GM06990 (cell line): ENCODE data around the gene TMC8.
"Not testable (repeated sequence)": the region's sequence is repeated elsewhere in the genome, so short reads cannot be mapped to it uniquely, and the experiment has no call there.

Source experiments
- DNase-seq: peaks from one replicate; pipeline ENCODE4 v3.0.0-alpha.2; 2011; ENCODE audit not compliant: insufficient read length; ENCODE audit errors: extremely low read depth
- H3K27me3 ChIP-seq: replicated peaks from 2 replicates; pipeline ENCODE4 v1.6.0; 2011; ENCODE audit warnings: low read length; ENCODE audit not compliant: control insufficient read depth, insufficient read depth
- H3K36me3 ChIP-seq: 2 replicates; pipeline ENCODE4 v1.5.1; 2011; ENCODE audit warnings: low read length; ENCODE audit not compliant: control insufficient read depth, insufficient read depth
- H3K4me3 ChIP-seq: replicated peaks from 2 replicates; pipeline ENCODE4 v1.5.1; 2011; ENCODE audit warnings: low read depth, mild to moderate bottlenecking, control low read depth, low read length
- CTCF ChIP-seq: IDR thresholded peaks from 2 replicates; pipeline ENCODE4 v1.5.1; 2011; ENCODE audit warnings: low read length, control low read depth, mild to moderate bottlenecking, inconsistent platforms; ENCODE audit not compliant: insufficient read depth, poor library complexity, severe bottlenecking

The TMC8 gene

DNA sequence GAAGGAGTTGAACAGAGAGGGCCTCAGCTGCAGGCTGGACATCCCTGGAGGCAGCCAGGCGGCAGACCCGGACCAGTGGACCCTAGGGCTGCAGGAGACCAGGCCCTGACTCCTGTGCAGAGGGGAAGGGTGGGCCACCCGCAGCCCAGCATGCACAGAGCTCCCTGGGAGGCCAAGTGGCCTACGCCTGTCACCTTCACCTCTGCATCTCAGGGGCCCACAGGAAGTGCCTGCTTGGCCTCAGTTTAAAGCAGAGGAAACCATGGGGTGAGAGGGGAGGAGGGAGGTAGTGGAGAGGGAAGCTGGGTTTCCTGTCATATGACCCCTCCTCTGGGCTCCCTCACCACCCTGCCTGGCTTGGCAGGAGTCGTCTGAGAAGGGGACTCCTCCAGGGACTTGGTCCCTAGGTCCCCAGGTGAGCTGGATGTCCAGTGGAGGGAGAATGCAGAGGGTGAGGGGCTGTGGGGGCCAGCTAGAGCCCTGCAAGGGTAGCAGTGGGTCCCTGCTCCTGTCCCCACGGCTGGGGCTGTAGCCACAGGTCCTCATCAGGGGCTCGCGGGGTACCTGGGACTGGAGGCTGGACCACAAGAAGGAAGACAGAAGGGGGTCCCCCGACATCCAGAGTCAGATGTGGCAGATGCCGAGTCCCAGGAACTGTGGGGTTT lies at the start of gene TMC8:
TMC8 (plus strand) TSS at position 335 of the 665 bp plus-strand sequence. CDS start 818 bp downstream, outside the sequence.
- Histone ChIP-seq H3K36me3 (peaks cover 28% of the 10 kb centered on the region), H3K27me3 (no peaks in the 10 kb centered on the region), H3K4me3 (peak within 1 kb of the TSS; percentile 72)
- DNase-seq = peak; percentile 76
- TF ChIP-seq CTCF = no peak

GRCh38 chr17:78081551-78081950 lies 49.0 kb upstream of the TMC8 start:
- Histone ChIP-seq H3K36me3 (no peaks in the 10 kb centered on the region), H3K4me3 (no peak overlapping the region), H3K27me3 (no peaks in the 10 kb centered on the region)
- no peak for DNase-seq
- no peak for TF ChIP-seq CTCF

DNA sequence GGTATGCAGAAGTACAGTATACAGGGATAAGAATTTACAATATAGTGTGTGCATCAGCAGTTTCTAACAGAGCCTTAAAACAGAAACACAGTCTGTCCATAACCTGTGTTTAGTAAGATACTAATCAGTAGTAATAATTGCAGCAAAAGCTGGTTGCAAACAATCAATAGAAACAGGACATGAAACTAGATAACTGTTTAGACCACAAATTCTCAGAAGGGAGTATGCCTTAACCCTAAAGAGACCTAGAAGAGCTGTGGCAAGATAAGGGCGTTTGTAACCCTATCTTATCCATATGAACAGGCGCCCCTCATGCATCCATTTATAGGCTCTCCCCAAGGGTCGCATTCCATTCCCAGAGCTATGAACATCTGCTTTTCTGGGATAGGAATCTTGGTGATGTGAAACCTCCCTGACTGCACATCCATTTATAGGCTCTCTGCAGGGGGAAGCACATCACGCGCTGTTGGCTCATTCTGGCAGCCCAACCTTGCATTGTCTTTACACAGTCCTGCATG lies 48.2 kb upstream of the TMC8 start:
- H3K4me3 ChIP-seq, H3K36me3 ChIP-seq, DNase-seq: not testable (repeated sequence)

DNA sequence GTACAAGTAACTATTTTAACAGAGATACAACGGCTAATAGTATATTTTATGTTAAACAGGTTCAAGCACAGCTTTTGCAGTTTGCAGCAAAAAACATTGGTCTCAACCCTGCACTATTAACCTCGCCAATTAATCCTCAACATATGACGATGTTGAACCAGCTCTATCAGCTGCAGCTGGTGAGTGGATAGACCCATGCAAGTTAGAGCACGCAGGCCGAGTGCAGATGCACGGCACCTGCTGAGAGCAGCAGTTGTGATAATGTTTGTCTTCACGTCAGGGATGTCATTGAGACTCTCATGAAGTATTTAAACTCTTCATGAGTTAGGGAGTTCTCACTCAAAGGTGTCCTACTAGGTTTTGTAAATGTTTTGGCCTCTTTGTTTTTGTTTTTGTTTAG lies 47.6 kb upstream of the TMC8 start:
- H3K36me3 ChIP-seq = peaks cover 2% of the 10 kb centered on the region
- H3K27me3 ChIP-seq = no peaks in the 10 kb centered on the region
- H3K4me3 ChIP-seq = no peak overlapping the region
- no peak for DNase-seq
- TF ChIP-seq CTCF = no peak

More for the DNA sequence above, 48.2 kb upstream of the TMC8 start:
- not testable (repeated sequence) for H3K27me3 ChIP-seq

GRCh38 chr17:78086740-78087139 lies 43.8 kb upstream of the TMC8 start:
- no peak for TF ChIP-seq CTCF
- DNase-seq = no peak
- H3K36me3 ChIP-seq = peaks cover 2% of the 10 kb centered on the region

DNA sequence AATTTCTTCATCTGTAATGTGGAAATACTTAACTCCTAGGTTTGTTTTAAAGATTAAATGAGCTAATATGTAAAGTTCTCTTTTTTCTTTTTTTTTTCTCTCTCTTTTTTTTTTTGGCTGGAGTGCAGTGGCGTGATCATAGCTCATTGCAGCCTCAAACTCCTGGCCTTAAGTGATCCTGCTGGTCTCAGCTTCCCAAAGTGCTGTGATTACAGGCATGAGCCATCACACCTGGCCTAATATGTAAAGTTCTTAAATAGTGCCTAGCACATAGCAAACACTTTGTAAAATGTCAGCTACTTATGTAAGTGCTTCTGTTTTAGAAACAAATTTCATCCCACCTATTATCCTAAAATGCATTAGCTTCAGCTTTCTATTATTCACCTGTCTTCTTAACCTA lies 42.0 kb upstream of the TMC8 start:
- DNase-seq = no peak
- Histone ChIP-seq H3K4me3 (no peak overlapping the region), H3K36me3 (peaks cover 2% of the 10 kb centered on the region), H3K27me3 (no peaks in the 10 kb centered on the region)
- no peak for TF ChIP-seq CTCF

More at GRCh38 chr17:78086740-78087139, 43.8 kb upstream of the TMC8 start:
- Histone ChIP-seq H3K27me3 (no peaks in the 10 kb centered on the region), H3K4me3 (no peak overlapping the region)
